Measurements from ENCODE around the gene ALAS1.
A peak's percentile ranks its signal among the peaks of the same experiment; 100 is the strongest.
"Not testable (repeated sequence)": the region's sequence is repeated elsewhere in the genome, so short reads cannot be mapped to it uniquely, and the experiment has no call there.

Gene ALAS1

DNA sequence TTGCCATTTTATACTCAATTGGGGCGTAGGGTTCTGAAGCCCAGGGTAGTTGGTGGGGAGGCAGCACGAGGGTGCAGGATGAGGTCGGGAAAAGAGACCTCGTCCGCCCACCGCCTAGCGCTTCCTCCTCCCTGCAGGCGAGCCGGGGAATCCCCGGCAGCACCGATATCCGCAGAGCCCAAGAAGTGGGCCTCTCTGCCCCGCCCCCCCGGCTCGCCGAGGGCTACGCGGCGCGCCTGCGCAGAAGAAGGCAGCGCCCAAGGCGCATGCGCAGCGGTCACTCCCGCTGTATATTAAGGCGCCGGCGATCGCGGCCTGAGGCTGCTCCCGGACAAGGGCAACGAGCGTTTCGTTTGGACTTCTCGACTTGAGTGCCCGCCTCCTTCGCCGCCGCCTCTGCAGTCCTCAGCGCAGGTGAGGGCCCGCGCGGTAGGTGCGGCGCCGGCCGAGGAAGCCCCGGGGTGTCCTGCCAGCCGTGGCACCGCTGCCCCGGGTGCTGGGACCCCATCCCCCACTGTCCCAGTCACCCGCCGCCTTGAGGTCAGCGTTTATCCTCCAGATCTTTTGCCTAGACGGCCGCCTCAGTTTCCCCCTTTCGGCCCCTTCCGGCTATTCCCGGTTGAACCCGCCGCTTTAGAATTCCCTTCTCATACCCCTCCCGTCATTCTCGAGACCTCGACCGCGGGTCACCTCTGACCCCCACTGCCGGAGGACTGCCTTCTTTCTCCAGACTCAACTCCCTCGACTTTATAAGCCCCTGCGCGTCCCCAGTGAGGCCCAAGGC, at the start of gene ALAS1:
Gene ALAS1, plus strand, starts transcription at position 319 of the 784 bp plus-strand sequence. CDS start 1,082 bp downstream, outside the sequence.
- peak; percentile 98 for DNase-seq (ENCODE audit: low spot score)

DNA sequence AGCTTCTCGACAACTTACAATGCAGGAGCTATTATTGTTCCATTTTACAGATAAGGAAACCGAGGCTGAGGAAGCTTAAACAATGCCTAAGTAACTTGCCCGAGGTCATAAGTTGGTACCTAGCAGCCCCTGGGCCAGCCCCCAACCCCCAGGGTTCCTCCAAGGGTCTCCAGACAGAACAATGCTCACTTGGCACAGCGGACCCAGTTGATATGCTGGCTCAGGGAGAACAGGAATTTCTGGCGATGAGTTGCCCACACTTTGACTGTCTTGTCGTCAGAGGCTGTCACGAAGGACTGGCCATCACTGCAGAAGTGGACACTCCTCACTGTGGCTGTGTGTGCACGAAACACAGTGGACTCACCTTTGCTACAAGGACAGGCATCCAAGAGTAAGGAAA, 48.9 kb upstream of the ALAS1 start:
- DNase-seq (ENCODE audit: low spot score), result no peak

DNA sequence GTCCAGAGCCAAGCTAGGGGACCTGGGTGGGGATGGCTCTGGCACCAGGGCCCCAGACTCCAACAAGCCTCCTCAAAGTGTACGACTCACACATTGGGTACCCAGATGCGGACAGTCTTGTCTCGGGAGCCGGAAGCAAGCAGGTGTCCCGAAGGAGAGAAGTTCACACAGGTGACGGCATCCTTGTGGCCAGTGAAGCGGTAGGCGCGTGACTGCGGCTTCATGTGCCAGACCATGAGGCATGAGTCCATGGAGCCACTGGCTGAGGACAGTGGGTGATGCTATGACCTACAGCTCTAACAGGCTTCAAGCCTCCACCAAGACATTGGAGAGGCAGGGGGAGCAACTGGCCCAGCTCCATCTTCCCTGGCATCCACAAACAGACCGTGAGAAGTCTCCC, 48.2 kb upstream of the ALAS1 start:
- no peak for DNase-seq (ENCODE audit: low spot score)

GRCh38 chr3:52150357-52150756, 47.6 kb upstream of the ALAS1 start:
- no peak for DNase-seq (ENCODE audit: low spot score)

DNA sequence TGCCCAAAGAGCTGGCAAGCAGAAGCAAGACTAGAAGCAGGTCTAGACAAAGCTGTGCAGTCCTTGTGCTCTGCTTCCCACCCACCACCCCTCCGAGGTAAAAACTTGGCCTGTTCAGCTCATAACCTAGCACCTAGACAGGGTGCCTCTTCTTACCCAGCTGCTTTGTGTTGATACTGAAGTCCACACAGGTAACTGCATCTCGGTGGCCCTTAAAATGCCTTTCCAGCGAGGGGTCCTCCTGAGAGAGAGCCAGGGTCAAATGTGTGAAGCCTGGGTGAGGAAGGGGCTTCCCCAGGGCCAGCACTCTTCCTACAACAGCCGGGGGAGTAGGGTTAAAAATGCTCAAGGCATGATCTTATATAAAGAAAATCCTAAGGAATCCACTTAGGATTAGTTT, 47.1 kb upstream of the ALAS1 start:
- DNase-seq (ENCODE audit: low spot score), result no peak

DNA sequence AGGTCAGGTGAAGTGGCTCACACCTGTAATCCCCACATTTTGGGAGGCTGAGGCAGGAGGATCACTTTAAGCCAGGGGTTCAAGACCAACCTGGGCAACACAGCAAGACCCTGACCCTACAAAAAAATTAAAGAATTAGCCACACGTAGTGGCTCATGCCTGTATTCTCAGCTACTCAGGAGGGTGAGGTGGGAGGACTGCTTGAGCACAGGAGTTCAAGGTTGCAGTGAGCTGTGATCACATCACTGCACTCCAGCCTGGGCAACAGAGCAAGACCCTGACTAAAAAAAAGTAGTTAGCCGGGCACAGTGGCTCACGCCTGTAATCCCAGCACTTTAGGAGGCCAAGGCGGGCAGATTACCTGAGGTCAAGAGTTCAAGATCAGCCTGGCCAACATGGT, 46.0 kb upstream of the ALAS1 start:
- not testable (repeated sequence) for DNase-seq (ENCODE audit: low spot score)

- peak; percentile 62 for DNase-seq (ENCODE audit: low spot score)
Measured at GRCh38 chr3:52153389-52154096, 44.4 kb upstream of the ALAS1 start.

GRCh38 chr3:52154135-52155094, 43.5 kb upstream of the ALAS1 start, which contains the start of gene POC1A:
TSS of gene POC1A (minus strand) at chr3:52154423. CDS start at chr3:52154372, 51 bp downstream.
- peak; percentile 97 for DNase-seq (ENCODE audit: low spot score)

DNA sequence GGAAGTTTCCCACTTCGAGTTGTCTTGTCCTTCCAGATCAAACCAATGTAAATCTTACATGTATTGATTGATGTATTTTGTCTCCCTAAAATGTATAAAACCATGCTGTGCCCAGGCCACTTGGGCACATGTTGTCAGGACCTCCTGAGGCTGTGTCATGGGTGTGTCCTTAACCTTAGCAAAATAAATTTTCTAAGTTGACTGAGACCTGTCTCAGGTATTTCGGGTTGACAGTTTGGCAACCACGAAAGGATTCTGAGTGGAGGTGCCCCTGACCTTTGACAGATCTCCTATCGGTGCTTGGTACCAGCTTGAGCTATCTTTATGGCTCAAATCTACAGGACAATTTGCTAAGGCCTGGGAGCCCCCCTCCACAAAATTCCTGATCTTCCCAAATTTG, 42.0 kb upstream of the ALAS1 start:
- no peak for DNase-seq (ENCODE audit: low spot score)

DNA sequence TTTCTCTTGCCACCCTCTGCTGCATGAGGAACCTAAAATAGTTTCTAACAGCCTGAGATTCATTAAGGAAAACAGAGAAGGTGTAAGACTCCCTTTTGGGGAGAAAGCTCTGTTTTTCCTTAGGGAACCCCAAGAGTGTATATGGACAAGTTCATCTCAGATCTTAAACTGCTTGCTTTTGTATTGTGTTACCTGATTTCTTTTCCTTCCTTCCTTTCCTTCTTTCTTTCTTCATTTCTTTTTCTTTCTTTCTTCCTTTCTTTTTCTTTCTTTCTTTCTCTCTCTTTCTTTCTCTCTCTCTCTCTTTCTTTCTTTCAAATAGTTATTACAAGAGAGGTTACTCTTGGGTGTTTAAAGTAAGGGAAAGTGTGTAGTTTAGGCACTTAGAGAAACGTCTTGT, 38.5 kb upstream of the ALAS1 start:
- no peak for DNase-seq (ENCODE audit: low spot score)

- no peak for DNase-seq (ENCODE audit: low spot score)
Measured at GRCh38 chr3:52162250-52162872, 35.6 kb upstream of the ALAS1 start.

- DNase-seq (ENCODE audit: low spot score), result no peak
Measured at GRCh38 chr3:52167240-52167639, 30.7 kb upstream of the ALAS1 start.

DNA sequence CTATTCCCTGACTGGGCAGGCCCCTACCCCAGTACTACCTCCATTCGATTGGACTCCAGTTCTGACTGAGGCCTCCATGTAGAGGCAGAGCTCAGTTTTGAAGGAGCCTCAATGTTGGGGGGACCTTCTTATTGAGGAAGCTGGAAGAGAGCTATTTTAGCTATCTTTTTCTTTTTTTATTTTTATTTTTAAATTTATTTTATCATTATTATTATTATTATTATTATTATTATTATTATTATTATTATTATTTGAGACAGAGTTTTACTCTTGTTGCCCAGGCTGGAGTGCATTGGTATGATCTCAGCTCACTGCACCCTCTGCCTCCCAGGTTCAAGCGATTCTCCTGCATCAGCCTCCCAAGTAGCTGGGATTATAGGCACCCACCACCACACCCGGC, 27.7 kb upstream of the ALAS1 start:
- not testable (repeated sequence) for DNase-seq (ENCODE audit: low spot score)

GRCh38 chr3:52171514-52172261, 26.3 kb upstream of the ALAS1 start:
- peak; percentile 76 for DNase-seq (ENCODE audit: low spot score)

GRCh38 chr3:52172262-52172757, 25.6 kb upstream of the ALAS1 start:
- DNase-seq (ENCODE audit: low spot score), result no peak

GRCh38 chr3:52173101-52173500, 24.9 kb upstream of the ALAS1 start:
- DNase-seq (ENCODE audit: low spot score), result no peak

- no peak for DNase-seq (ENCODE audit: low spot score)
Measured at GRCh38 chr3:52174896-52175295, 23.1 kb upstream of the ALAS1 start.

- DNase-seq (ENCODE audit: low spot score), result no peak
Measured at GRCh38 chr3:52175416-52176179, 22.4 kb upstream of the ALAS1 start.

DNA sequence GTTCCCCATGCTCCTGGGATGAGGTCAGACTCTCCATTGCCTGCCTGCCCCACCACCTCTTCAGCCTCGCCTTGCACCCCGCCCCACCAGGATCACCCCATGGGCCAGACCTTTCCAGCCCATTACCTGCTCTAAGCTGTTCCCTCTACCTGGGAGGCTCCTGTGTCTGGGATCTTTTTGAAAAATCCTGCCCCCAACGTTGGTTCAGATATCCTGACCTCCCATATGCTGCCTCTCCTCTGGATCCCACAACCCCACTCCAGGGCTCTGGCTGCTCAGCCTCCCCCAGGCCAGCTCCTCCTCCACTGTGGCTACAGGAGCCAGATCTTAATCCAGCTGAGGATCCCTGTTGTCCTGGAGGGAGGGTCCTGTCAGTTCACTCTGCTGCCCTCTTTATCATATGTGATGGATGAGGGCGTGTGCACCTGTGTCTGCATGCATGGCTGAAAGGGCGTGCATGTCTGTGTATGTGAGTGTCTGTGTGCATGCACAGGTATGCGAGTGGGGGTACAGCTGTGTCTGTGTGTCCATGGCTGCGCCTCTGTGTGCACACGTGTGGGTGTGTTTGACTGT, 21.7 kb upstream of the ALAS1 start:
- DNase-seq (ENCODE audit: low spot score), result no peak

All from AG08395 (cell line).